HG03039 (cell line): Measurements from ENCODE around the gene PHPT1.
"Not testable (repeated sequence)": the region's sequence is repeated elsewhere in the genome, so short reads cannot be mapped to it uniquely, and the experiment has no call there.

Source experiments
- ATAC-seq: cut with Tn5 transposase; IDR thresholded peaks from one replicate; pipeline ENCODE4 v1.9.1; 2021; ENCODE audit warnings: mild to moderate bottlenecking, moderate library complexity; ENCODE audit not compliant: unreplicated experiment

Gene PHPT1

GRCh38 chr9:136882947-136883283, 33.7 kb downstream of the PHPT1 start:
- ATAC-seq = not testable (repeated sequence)

- not testable (repeated sequence) for ATAC-seq
Observed at GRCh38 chr9:136883670-136884069, 34.5 kb downstream of the PHPT1 start.

GRCh38 chr9:136885950-136886578, 36.9 kb downstream of the PHPT1 start, which contains the start of gene TRAF2:
Gene TRAF2 (plus strand): TSS chr9:136886516. CDS start chr9:136898741, 12,225 bp downstream.
- peak; percentile 73 for ATAC-seq

- ATAC-seq = peak; percentile 9
Observed at GRCh38 chr9:136886610-136887597, 37.7 kb downstream of the PHPT1 start.

GRCh38 chr9:136888454-136888853, 39.2 kb downstream of the PHPT1 start:
- ATAC-seq = no peak

GRCh38 chr9:136889858-136890257, 40.6 kb downstream of the PHPT1 start:
- ATAC-seq = no peak

GRCh38 chr9:136890661-136891060, 41.5 kb downstream of the PHPT1 start:
- ATAC-seq = no peak

GRCh38 chr9:136896027-136896426, 46.8 kb downstream of the PHPT1 start:
- no peak for ATAC-seq

GRCh38 chr9:136898483-136899100, 49.4 kb downstream of the PHPT1 start:
- no peak for ATAC-seq

GRCh38 chr9:136899196-136899595, 50.0 kb downstream of the PHPT1 start:
- no peak for ATAC-seq

- no peak for ATAC-seq
Observed at GRCh38 chr9:136900556-136900955, 51.3 kb downstream of the PHPT1 start.
